Body of pancreas (tissue), 4 donors: ENCODE data around the gene SPSB1.

Experiments
- POLR2A ChIP-seq, 3 donors: fragments of 450-650 bp; IDR thresholded peaks; one replicate each; pipeline ENCODE4 v1.6.1; 2016; ENCODE audit warnings: antibody characterized with exemption in 3 of 3, mild to moderate bottlenecking in 2 of 3
- TF ChIP-seq, protein P1 (sequence below), 7 experiments: fragments of 450-650 bp in 4 of 7; fragments of 200-600 bp in 3 of 7; sonication (generic) in 3 of 7; IDR thresholded peaks; one replicate each; pipeline ENCODE4 v1.5.1; 2016 to 2019; ENCODE audit warnings: antibody characterized with exemption in 7 of 7

GRCh38 chr1:9286556-9286955 lies 6.1 kb upstream of the SPSB1 start:
- TF ChIP-seq, protein P1, sequence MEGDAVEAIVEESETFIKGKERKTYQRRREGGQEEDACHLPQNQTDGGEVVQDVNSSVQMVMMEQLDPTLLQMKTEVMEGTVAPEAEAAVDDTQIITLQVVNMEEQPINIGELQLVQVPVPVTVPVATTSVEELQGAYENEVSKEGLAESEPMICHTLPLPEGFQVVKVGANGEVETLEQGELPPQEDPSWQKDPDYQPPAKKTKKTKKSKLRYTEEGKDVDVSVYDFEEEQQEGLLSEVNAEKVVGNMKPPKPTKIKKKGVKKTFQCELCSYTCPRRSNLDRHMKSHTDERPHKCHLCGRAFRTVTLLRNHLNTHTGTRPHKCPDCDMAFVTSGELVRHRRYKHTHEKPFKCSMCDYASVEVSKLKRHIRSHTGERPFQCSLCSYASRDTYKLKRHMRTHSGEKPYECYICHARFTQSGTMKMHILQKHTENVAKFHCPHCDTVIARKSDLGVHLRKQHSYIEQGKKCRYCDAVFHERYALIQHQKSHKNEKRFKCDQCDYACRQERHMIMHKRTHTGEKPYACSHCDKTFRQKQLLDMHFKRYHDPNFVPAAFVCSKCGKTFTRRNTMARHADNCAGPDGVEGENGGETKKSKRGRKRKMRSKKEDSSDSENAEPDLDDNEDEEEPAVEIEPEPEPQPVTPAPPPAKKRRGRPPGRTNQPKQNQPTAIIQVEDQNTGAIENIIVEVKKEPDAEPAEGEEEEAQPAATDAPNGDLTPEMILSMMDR (IDR thresholded peaks at IDR 0.05) = no peak
- no peak for TF ChIP-seq POLR2A (IDR thresholded peaks at IDR 0.05)
